ENCODE results near the gene CUL3.
"Not testable (repeated sequence)": the region's sequence is repeated elsewhere in the genome, so short reads cannot be mapped to it uniquely, and the experiment has no call there.

The CUL3 gene

GRCh38 chr2:224585211-224586088, at the start of gene CUL3:
Gene CUL3 (minus strand): TSS chr2:224585363. CDS start chr2:224585009, 354 bp downstream.
- DNase-seq (ENCODE audit: low read depth) = peak; percentile 99

- DNase-seq (ENCODE audit: low read depth) = no peak
Measured at GRCh38 chr2:224630659-224631550, 45.7 kb upstream of the CUL3 start.

- DNase-seq (ENCODE audit: low read depth) = no peak
Measured at GRCh38 chr2:224628416-224628815, 43.3 kb upstream of the CUL3 start.

GRCh38 chr2:224626735-224627134, 41.6 kb upstream of the CUL3 start:
- DNase-seq (ENCODE audit: low read depth) = no peak

- DNase-seq (ENCODE audit: low read depth) = no peak
Measured at GRCh38 chr2:224613543-224614286, 28.6 kb upstream of the CUL3 start.

- no peak for DNase-seq (ENCODE audit: low read depth)
Measured at GRCh38 chr2:224612578-224612977, 27.4 kb upstream of the CUL3 start.

GRCh38 chr2:224611938-224612337, 26.8 kb upstream of the CUL3 start:
- DNase-seq (ENCODE audit: low read depth) = no peak

- no peak for DNase-seq (ENCODE audit: low read depth)
Measured at GRCh38 chr2:224608104-224608503, 22.9 kb upstream of the CUL3 start.

- not testable (repeated sequence) for DNase-seq (ENCODE audit: low read depth)
Measured at GRCh38 chr2:224603746-224604500, 18.8 kb upstream of the CUL3 start.

GRCh38 chr2:224602778-224603375, 17.7 kb upstream of the CUL3 start:
- DNase-seq (ENCODE audit: low read depth) = not testable (repeated sequence)

GRCh38 chr2:224601923-224602322, 16.8 kb upstream of the CUL3 start:
- no peak for DNase-seq (ENCODE audit: low read depth)

GRCh38 chr2:224598678-224599077, 13.5 kb upstream of the CUL3 start:
- no peak for DNase-seq (ENCODE audit: low read depth)

- DNase-seq (ENCODE audit: low read depth) = no peak
Measured at GRCh38 chr2:224596289-224596688, 11.1 kb upstream of the CUL3 start.

GRCh38 chr2:224595518-224595917, 10.4 kb upstream of the CUL3 start:
- DNase-seq (ENCODE audit: low read depth) = no peak

GRCh38 chr2:224594840-224595239, 9.7 kb upstream of the CUL3 start:
- no peak for DNase-seq (ENCODE audit: low read depth)

- DNase-seq (ENCODE audit: low read depth) = no peak
Measured at GRCh38 chr2:224591220-224591619, 6.1 kb upstream of the CUL3 start.

- no peak for DNase-seq (ENCODE audit: low read depth)
Measured at GRCh38 chr2:224586127-224586695, 1.0 kb upstream of the CUL3 start.

GRCh38 chr2:224584785-224585210, 365 bp downstream of the CUL3 start:
- no peak for DNase-seq (ENCODE audit: low read depth)

GRCh38 chr2:224584111-224584784, 915 bp downstream of the CUL3 start:
- no peak for DNase-seq (ENCODE audit: low read depth)

- DNase-seq (ENCODE audit: low read depth) = not testable (repeated sequence)
Measured at GRCh38 chr2:224583033-224583432, 2.1 kb downstream of the CUL3 start.

All from stimulated activated CD8-positive, alpha-beta memory T cell treated with anti-CD3 and anti-CD28 coated beads, Interleukin-12 subunit alpha, Interleukin-12 subunit beta, amount 100 ng/mL, for 1 hour (primary cell).